ENCODE results near the gene SENP8.

DNA sequence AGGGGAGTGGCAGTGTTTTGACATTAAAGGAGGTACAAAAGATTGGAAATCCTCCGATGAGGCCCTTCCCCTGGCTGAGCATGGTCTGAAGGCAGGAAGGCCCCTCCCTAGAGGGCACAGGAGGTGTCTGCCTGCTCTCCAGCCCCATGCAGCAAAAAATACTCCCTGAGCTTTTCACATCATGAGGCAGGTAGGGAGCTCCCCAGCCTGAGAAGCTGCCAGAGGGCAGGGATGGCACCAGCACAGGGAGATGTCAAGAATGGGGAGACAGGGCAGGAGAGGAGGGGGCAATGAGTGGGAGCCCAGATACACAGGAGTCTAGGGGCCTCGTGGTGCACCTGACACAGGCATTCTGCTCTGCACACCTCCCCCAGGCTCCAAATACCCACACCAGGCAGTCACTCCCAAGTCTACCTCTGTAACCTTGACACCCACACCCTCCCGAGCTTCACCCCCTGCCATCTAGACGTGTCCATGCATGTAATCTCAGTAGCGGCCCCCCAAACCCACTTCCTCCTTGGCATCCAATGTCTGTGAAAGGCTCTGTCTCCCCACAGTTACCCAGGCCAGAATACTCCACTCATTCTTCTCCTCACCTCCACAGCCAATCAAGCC lies 56.5 kb downstream of the SENP8 start:
- TF ChIP-seq, protein P1, sequence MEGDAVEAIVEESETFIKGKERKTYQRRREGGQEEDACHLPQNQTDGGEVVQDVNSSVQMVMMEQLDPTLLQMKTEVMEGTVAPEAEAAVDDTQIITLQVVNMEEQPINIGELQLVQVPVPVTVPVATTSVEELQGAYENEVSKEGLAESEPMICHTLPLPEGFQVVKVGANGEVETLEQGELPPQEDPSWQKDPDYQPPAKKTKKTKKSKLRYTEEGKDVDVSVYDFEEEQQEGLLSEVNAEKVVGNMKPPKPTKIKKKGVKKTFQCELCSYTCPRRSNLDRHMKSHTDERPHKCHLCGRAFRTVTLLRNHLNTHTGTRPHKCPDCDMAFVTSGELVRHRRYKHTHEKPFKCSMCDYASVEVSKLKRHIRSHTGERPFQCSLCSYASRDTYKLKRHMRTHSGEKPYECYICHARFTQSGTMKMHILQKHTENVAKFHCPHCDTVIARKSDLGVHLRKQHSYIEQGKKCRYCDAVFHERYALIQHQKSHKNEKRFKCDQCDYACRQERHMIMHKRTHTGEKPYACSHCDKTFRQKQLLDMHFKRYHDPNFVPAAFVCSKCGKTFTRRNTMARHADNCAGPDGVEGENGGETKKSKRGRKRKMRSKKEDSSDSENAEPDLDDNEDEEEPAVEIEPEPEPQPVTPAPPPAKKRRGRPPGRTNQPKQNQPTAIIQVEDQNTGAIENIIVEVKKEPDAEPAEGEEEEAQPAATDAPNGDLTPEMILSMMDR (IDR thresholded peaks at IDR 0.05), result no peak
- no peak for TF ChIP-seq POLR2A (IDR thresholded peaks at IDR 0.05)

Data from testis (tissue), 2 donors.